CD4-positive, CD25-positive, alpha-beta regulatory T cell (primary cell): ENCODE data around the gene NKD1. TPM values are rescaled to one million over a fixed set of nuclear protein-coding genes. Genes with fewer than 3 reads are reported as not detected.
A peak's percentile ranks its signal among the peaks of the same experiment; 100 is the strongest.
"Not testable (repeated sequence)": the region's sequence is repeated elsewhere in the genome, so short reads cannot be mapped to it uniquely, and the experiment has no call there.

Experiments
- ATAC-seq, 2 donors: fragments of 150-1000 bp; cut with Tn5 transposase; one replicate each; pipeline ENCODE4 v1.10.0; 2021; ENCODE audit warnings: low read depth in 2 of 2, moderate number of reproducible peaks in 2 of 2, moderate library complexity in 1 of 2
- DNase-seq, 3 donors: peaks; one replicate each; pipeline versions ENCODE4 v3.0.0 to v3.0.0-alpha.2; 2012 to 2022; ENCODE audit warnings: mixed read lengths in 1 of 3
- H3K27ac ChIP-seq: one replicate; pipeline ENCODE4 v1.7.0; 2013; ENCODE audit warnings: mild to moderate bottlenecking, low read length; ENCODE audit not compliant: insufficient read depth, poor library complexity, severe bottlenecking
- H3K27me3 ChIP-seq: one replicate; pipeline ENCODE4 v1.7.0; 2013; ENCODE audit warnings: low read length; ENCODE audit not compliant: control insufficient read depth, insufficient read depth
- H3K36me3 ChIP-seq: one replicate; pipeline ENCODE4 v1.7.0; 2013; ENCODE audit warnings: mild to moderate bottlenecking, low read length, moderate library complexity; ENCODE audit not compliant: control insufficient read depth, insufficient read depth
- H3K4me1 ChIP-seq: 2 replicates; pipeline ENCODE4 v1.7.0; 2013; ENCODE audit warnings: mild to moderate bottlenecking, low read length; ENCODE audit not compliant: insufficient read depth, control insufficient read depth, poor library complexity, severe bottlenecking
- H3K4me3 ChIP-seq: one replicate; pipeline ENCODE4 v1.7.0; 2013; ENCODE audit warnings: low read depth, mild to moderate bottlenecking, low read length, moderate library complexity
- H3K9me3 ChIP-seq, 2 experiments: 1 replicate in 1 of 2; 2 replicates in 1 of 2; pipeline ENCODE4 v1.7.0; 2013; ENCODE audit warnings: low read length in 2 of 2, mild to moderate bottlenecking in 1 of 2, moderate library complexity in 1 of 2; ENCODE audit not compliant: control insufficient read depth in 2 of 2
- H3K27ac Mint-ChIP-seq, 3 donors: one replicate each; pipeline ENCODE4 v1.8.0; 2020 to 2022; ENCODE audit warnings: mild to moderate bottlenecking in 3 of 3, mixed read lengths in 3 of 3, moderate library complexity in 2 of 3
- H3K27me3 Mint-ChIP-seq: one replicate; pipeline ENCODE4 v1.8.0; 2022; ENCODE audit warnings: mild to moderate bottlenecking, mixed read lengths
- H3K36me3 Mint-ChIP-seq: one replicate; pipeline ENCODE4 v1.8.0; 2020; ENCODE audit warnings: mixed read lengths
- H3K4me1 Mint-ChIP-seq, 4 donors: one replicate each; pipeline ENCODE4 v1.8.0; 2020 to 2022; ENCODE audit warnings: mixed read lengths in 4 of 4, mild to moderate bottlenecking in 1 of 4
- H3K4me3 Mint-ChIP-seq, 4 donors: one replicate each; pipeline ENCODE4 v1.8.0; 2020 to 2022; ENCODE audit warnings: mild to moderate bottlenecking in 4 of 4, mixed read lengths in 4 of 4, moderate library complexity in 3 of 4
- H3K9me3 Mint-ChIP-seq, 7 donors: one replicate each; pipeline ENCODE4 v1.8.0; 2020 to 2022; ENCODE audit warnings: mixed read lengths in 7 of 7, mild to moderate bottlenecking in 3 of 7, moderate library complexity in 2 of 7
- polyA plus RNA-seq, 4 donors: library from polyadenylated mRNA; unstranded; fragments of 300-500 nt; fragmentation: Illumina TruSeq; gene quantifications; one replicate each; pipeline ENCODE4 v1.2.3, GENCODE V29; 2021
- total RNA-seq: library from RNA; stranded (reverse); gene quantifications from one replicate; pipeline ENCODE4 v1.2.3, GENCODE V29; 2022

NKD1 gene
- total and polyA plus RNA-seq, 5 donors from 2014 or later, result 0.10 to 2.4 (median 0.65) TPM; not detected in 1

DNA sequence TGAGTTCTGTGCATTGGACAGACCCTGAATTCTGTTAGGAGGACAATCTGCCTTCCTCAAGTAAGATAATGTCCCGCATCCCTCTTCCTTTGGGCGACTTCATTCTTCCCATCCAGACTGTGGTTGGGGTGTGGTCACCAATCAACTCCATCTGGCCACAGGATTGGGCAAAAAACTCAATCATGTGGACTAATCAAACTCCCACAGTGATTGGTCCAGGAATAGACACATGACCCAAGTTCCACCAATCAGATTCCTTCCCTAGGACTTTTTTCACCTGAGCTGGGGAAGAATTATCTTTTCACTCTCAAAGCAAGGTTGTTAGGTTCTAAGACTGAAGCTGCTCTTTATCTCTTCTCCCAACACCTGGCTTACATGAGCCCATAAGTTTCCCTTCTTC lies 13.2 kb upstream of the NKD1 start:
- no peak overlapping the region for H3K4me3 ChIP-seq
- H3K27me3 ChIP-seq, result no peaks in the 10 kb centered on the region
- ATAC-seq (no peak), DNase-seq (no peak)
- H3K4me1 ChIP-seq, result no peaks in the 10 kb centered on the region
- no peaks in the 10 kb centered on the region for H3K36me3 ChIP-seq
- Mint-ChIP-seq H3K4me3 (no peak overlapping the region), H3K27me3 (peaks cover 29% of the 10 kb centered on the region), H3K4me1 (peaks cover 0 to 2% (median under 1%) of the 10 kb centered on the region in 4 donors), H3K9me3 (peaks cover 0 to 9% (median 5%) of the 10 kb centered on the region in 7 donors), H3K27ac (no peak overlapping the region), H3K36me3 (peaks cover 5% of the 10 kb centered on the region)
- no peak overlapping the region for H3K27ac ChIP-seq
- H3K9me3 ChIP-seq, result no peaks in the 10 kb centered on the region

DNA sequence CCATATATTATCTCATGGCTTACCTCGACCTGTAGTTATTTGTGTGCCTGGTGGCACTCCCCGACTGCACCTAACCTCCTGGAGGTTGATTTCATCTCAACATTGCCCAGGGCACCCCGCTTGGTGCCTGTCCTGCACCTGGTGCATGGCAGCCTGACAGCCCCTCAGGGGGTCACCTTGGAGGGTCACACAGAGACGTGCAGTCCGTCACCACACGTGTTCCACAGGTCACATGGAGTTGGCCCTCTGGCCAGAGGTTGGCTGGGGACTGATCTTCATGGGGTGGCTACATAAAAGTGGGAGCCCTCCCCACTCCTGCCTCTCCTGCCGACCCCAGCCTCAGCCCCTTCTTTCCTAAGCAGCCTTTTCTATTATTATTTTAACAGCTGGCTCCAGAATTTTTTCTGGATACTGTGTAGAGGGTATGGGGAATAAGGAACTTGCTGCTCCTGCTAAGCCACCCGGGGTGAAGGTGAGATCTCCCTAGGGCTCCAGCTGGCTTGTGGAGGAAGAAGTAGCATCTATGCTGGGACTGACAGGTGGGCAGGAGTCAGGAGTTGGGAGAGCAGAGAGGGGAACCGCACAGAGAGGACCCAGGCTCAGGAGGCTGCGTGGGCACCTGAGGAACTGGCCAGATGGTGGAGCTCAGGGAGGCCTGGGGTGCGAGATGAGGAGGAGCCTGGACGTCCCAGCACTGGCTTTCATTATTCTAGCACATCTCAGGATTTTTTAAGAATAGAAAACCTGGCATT lies 12.5 kb upstream of the NKD1 start:
- H3K9me3 ChIP-seq, result no peaks in the 10 kb centered on the region
- Mint-ChIP-seq H3K9me3 (peaks cover 0 to 3% (median 0%) of the 10 kb centered on the region in 7 donors), H3K4me3 (no peak overlapping the region), H3K27ac (no peak overlapping the region), H3K27me3 (peaks cover 36% of the 10 kb centered on the region), H3K4me1 (peaks cover 0 to 2% (median under 1%) of the 10 kb centered on the region in 4 donors), H3K36me3 (no peaks in the 10 kb centered on the region)
- no peaks in the 10 kb centered on the region for H3K36me3 ChIP-seq
- ATAC-seq (no peak), DNase-seq (no peak)
- no peaks in the 10 kb centered on the region for H3K27me3 ChIP-seq
- no peaks in the 10 kb centered on the region for H3K4me1 ChIP-seq
- H3K4me3 ChIP-seq, result no peak overlapping the region
- no peak overlapping the region for H3K27ac ChIP-seq

DNA sequence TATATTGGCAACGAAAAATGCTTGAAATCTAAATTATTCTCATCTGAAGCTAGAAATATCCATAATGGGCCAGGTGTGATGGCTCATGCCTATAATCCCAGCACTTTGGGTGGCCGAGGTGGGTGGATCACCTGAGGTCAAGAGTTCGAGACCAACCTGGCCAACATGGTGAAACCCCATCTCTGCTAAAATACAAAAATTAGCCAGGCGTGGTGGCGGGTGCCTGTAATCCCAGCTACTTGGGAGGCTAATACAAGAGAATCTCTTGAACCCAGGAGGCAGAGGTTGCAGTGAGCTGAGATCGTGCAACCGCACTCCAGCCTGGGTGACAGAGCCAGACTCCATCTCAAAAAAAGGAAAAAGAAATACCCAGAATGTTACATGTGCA lies 11.9 kb upstream of the NKD1 start:
- H3K4me3 ChIP-seq, H3K27ac Mint-ChIP-seq, H3K9me3 Mint-ChIP-seq, H3K4me1 Mint-ChIP-seq, H3K9me3 ChIP-seq, H3K27me3 ChIP-seq, H3K4me1 ChIP-seq, DNase-seq, H3K4me3 Mint-ChIP-seq, H3K36me3 ChIP-seq, H3K27ac ChIP-seq, H3K36me3 Mint-ChIP-seq, ATAC-seq: not testable (repeated sequence)
- peaks cover 39% of the 10 kb centered on the region for H3K27me3 Mint-ChIP-seq

DNA sequence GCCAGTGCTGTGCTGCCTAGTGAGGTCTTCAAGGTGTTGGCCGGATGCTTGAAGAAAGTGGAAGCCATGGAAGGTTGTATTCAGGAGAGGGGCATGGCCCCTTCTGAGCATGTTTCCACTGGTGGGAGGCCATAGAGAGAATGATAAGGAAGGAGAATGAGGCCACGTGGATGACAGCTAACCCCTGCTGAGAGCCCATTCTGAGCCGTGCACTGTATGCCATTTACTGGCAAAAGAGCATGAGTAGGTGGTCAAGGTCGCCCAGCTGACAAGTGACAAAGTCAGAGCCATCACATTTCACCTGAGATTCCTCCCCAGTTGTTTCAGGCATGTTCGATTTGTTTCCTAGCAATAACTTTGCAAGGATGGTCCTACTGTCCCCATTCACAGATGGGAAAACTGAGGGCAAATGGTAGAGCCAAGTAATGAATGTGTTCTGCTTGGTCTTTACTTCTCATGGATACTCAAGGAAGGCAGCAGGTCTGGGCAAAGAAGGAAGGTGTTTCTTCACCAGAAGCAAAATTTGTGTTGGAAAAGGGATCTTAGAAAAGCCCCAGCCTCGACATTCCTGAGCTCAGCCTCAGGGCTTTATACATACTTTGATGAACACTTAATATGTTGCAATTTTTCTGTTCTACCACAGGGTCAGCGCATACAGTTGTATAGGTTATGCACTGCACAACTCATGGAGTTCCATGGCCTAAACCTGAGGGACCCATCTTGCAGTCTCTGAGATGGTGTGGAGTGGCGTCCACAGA lies 10.5 kb upstream of the NKD1 start:
- Mint-ChIP-seq H3K27me3 (peaks cover 36% of the 10 kb centered on the region), H3K4me3 (no peak overlapping the region), H3K4me1 (peaks cover 0 to 5% (median 1%) of the 10 kb centered on the region in 4 donors), H3K36me3 (no peaks in the 10 kb centered on the region), H3K9me3 (no peaks in the 10 kb centered on the region), H3K27ac (no peak overlapping the region)
- DNase-seq (no peak), ATAC-seq (no peak)
- Histone ChIP-seq H3K27me3 (no peaks in the 10 kb centered on the region), H3K9me3 (no peaks in the 10 kb centered on the region), H3K27ac (no peak overlapping the region), H3K36me3 (no peaks in the 10 kb centered on the region), H3K4me1 (no peaks in the 10 kb centered on the region), H3K4me3 (no peak overlapping the region)

DNA sequence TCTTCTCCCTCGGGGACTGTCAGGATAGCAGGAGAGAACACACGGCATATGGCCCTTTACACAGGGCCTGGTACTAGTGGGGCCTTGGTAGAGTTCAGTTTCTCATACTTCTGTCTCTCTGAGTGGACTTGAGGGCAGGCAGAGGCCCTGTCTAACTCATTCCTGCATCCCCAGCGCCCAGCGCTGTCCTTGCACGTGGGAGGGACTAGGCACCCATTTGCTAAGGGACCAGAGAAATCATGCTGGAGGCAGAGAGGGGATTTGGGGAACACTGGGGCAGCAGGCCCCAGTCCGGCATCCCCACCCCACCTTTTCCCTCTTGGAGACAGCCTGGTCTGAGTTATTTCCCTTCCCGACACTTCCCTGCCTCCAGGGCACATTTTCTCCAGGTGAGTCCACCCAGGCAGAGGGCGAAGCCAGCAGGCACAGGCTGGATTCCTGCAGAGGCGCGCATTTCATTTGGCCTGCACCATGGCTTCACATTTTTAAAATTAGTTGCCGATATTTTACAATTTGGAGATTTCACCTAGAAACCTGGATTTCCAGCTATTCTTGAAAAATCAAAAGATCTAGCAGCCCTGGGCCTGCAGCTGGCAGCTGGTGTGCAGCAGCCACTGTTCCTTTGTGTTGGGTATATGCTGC lies 9.7 kb upstream of the NKD1 start:
- H3K27ac Mint-ChIP-seq, result peak overlapping the region in 1 of 3 donors; percentile 76

DNA sequence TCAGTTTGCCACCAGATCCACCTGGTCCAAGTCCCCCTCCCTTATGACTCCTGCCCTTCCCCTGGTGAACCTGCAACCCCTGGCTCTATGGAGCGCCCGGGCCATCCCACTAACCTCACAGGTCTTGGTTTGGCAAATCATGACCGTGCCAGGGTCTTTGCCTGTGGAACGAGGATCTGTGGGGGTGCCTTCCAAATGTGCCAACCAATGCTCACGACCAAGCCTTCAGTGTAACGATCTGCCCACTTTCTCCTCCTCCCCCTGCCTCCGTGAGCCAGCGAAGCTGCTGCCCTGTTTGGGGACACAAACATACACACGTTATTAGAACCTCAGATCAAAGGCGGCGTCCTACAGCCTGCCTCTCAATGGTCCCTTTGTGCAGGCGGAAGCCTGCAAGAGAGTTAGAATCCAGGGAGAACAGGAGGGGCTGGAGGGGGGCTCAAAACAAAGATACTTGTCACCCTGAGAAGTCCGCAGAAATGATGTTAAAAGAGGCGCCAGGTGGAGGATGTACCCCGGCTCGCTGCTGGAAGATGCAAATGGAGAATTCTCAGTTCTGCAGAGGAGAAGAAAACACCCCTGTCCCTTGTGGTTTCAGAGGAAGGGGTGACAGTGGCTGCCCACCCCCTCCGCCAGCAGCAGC lies 9.0 kb upstream of the NKD1 start:
- H3K27ac Mint-ChIP-seq, result peak overlapping the region in 1 of 3 donors; percentile 76
- Histone ChIP-seq H3K9me3 (peaks cover 3 to 9% of the 10 kb centered on the region in 2 experiments), H3K36me3 (no peaks in the 10 kb centered on the region), H3K27me3 (no peaks in the 10 kb centered on the region), H3K4me1 (no peaks in the 10 kb centered on the region), H3K4me3 (no peak overlapping the region), H3K27ac (no peak overlapping the region)
- H3K9me3 Mint-ChIP-seq, result peaks cover 0 to 11% (median 0%) of the 10 kb centered on the region in 7 donors
- H3K27me3 Mint-ChIP-seq, result peaks cover 40% of the 10 kb centered on the region
- no peaks in the 10 kb centered on the region for H3K36me3 Mint-ChIP-seq
- H3K4me1 Mint-ChIP-seq, result peaks cover 0 to 5% (median 0%) of the 10 kb centered on the region in 4 donors
- ATAC-seq, result no peak
- no peak for DNase-seq
- H3K4me3 Mint-ChIP-seq, result no peak overlapping the region

More for the DNA sequence above, 9.7 kb upstream of the NKD1 start:
- H3K4me3 ChIP-seq, result no peak overlapping the region
- Mint-ChIP-seq H3K27me3 (peaks cover 37% of the 10 kb centered on the region), H3K4me3 (no peak overlapping the region), H3K36me3 (no peaks in the 10 kb centered on the region), H3K9me3 (peaks cover 0 to 5% (median 0%) of the 10 kb centered on the region in 7 donors), H3K4me1 (peaks cover 0 to 5% (median 1%) of the 10 kb centered on the region in 4 donors)
- H3K27me3 ChIP-seq, result no peaks in the 10 kb centered on the region
- ATAC-seq (no peak), DNase-seq (no peak)
- peaks cover 2 to 3% of the 10 kb centered on the region in 2 experiments for H3K9me3 ChIP-seq
- no peaks in the 10 kb centered on the region for H3K36me3 ChIP-seq
- no peaks in the 10 kb centered on the region for H3K4me1 ChIP-seq
- no peak overlapping the region for H3K27ac ChIP-seq
